Ascending aorta (tissue), 2 donors: ENCODE results near the gene TEX52. TPM values are rescaled to one million over a fixed set of nuclear protein-coding genes. Genes with fewer than 3 reads are reported as not detected.

ENCODE experiments used
- DNase-seq, 2 donors: peaks; one replicate each; pipeline ENCODE4 v3.0.0-alpha.2; 2019; ENCODE audit warnings: low spot score in 2 of 2
- H3K27ac ChIP-seq, 2 donors: fragments of 200-600 bp; sonication (generic); one replicate each; pipeline ENCODE4 v1.5.1; 2016 to 2017; ENCODE audit warnings: mild to moderate bottlenecking in 1 of 2
- H3K27me3 ChIP-seq: fragments of 200-600 bp; sonication (generic); one replicate; pipeline ENCODE4 v1.5.1; 2017
- H3K36me3 ChIP-seq, 2 donors: fragments of 200-600 bp; sonication (generic); one replicate each; pipeline ENCODE4 v1.5.1; 2016
- H3K4me1 ChIP-seq, 2 donors: fragments of 200-600 bp; sonication (generic); one replicate each; pipeline ENCODE4 v1.5.1; 2016 to 2017; ENCODE audit warnings: mild to moderate bottlenecking in 1 of 2
- H3K4me3 ChIP-seq, 2 donors: fragments of 200-600 bp; sonication (generic); one replicate each; pipeline ENCODE4 v1.5.1; 2016 to 2017; ENCODE audit warnings: mild to moderate bottlenecking in 1 of 2
- H3K9me3 ChIP-seq, 2 donors: fragments of 200-600 bp; sonication (generic); one replicate each; pipeline ENCODE4 v1.5.1; 2016
- CTCF ChIP-seq, 3 experiments: fragments of 200-600 bp in 2 of 3; fragments of 450-650 bp in 1 of 3; sonication (generic) in 2 of 3; IDR thresholded peaks; one replicate each; pipeline ENCODE4 v1.5.1; 2016 to 2019; ENCODE audit warnings: antibody characterized with exemption in 3 of 3, mild to moderate bottlenecking in 1 of 3, moderate library complexity in 1 of 3
- intact Hi-C: fragments of 100-400 bp; cut with DNase I; formaldehyde crosslinking; loops from one replicate; pipeline ENCODE4 v1.15.1; 2023
- total RNA-seq: library from RNA; depleted of rRNA; stranded (reverse); fragments of >200 nt; gene quantifications from one replicate; pipeline ENCODE4 v1.1.0, GENCODE V29; 2016

Gene TEX52
- total RNA-seq, 1 donor from 2014 or later: not detected

- DNase-seq: no peak
- no peak for TF ChIP-seq CTCF (IDR thresholded peaks at IDR 0.05)
- Histone ChIP-seq H3K36me3 (no peaks in the 10 kb centered on the region), H3K27me3 (no peaks in the 10 kb centered on the region), H3K4me1 (no peaks in the 10 kb centered on the region), H3K27ac (no peak overlapping the region), H3K9me3 (no peaks in the 10 kb centered on the region), H3K4me3 (no peak overlapping the region)
- intact Hi-C loops: no loop called here
These were observed 12.1 kb downstream of the TEX52 start for GRCh38 chr12:2844786-2845185.

GRCh38 chr12:2842948-2843347, 13.9 kb downstream of the TEX52 start:
- TF ChIP-seq CTCF (IDR thresholded peaks at IDR 0.05): no peak
- H3K27me3 ChIP-seq: no peaks in the 10 kb centered on the region
- no peaks in the 10 kb centered on the region for H3K4me1 ChIP-seq
- H3K4me3 ChIP-seq: no peak overlapping the region
- no peak for DNase-seq
- intact Hi-C loops: no loop called here
- peak overlapping the region; percentile 27 to 46 for H3K27ac ChIP-seq
- no peaks in the 10 kb centered on the region for H3K36me3 ChIP-seq
- no peaks in the 10 kb centered on the region for H3K9me3 ChIP-seq

GRCh38 chr12:2841056-2841650, 15.7 kb downstream of the TEX52 start:
- Histone ChIP-seq H3K27ac (no peak overlapping the region), H3K36me3 (no peaks in the 10 kb centered on the region), H3K27me3 (no peaks in the 10 kb centered on the region), H3K4me1 (no peaks in the 10 kb centered on the region), H3K9me3 (no peaks in the 10 kb centered on the region), H3K4me3 (no peak overlapping the region)
- DNase-seq: no peak
- no peak for TF ChIP-seq CTCF (IDR thresholded peaks at IDR 0.05)
- intact Hi-C loops: no loop called here

GRCh38 chr12:2836574-2836973, 20.3 kb downstream of the TEX52 start:
- Histone ChIP-seq H3K36me3 (no peaks in the 10 kb centered on the region), H3K4me1 (peaks cover 0 to 5% of the 10 kb centered on the region in 2 donors), H3K27me3 (no peaks in the 10 kb centered on the region), H3K9me3 (no peaks in the 10 kb centered on the region), H3K27ac (no peak overlapping the region), H3K4me3 (no peak overlapping the region)
- intact Hi-C loops: no loop called here
- DNase-seq: no peak
- TF ChIP-seq CTCF (IDR thresholded peaks at IDR 0.05): no peak

- no peak for TF ChIP-seq CTCF (IDR thresholded peaks at IDR 0.05)
- peaks cover 0 to 5% of the 10 kb centered on the region in 2 donors for H3K4me1 ChIP-seq
- no peak overlapping the region for H3K27ac ChIP-seq
- H3K9me3 ChIP-seq: no peaks in the 10 kb centered on the region
- intact Hi-C loops: no loop called here
- no peak for DNase-seq
- peaks cover 0 to 3% of the 10 kb centered on the region in 2 donors for H3K36me3 ChIP-seq
- H3K27me3 ChIP-seq: no peaks in the 10 kb centered on the region
- no peak overlapping the region for H3K4me3 ChIP-seq
These were observed 21.0 kb downstream of the TEX52 start for GRCh38 chr12:2835691-2836403.
